Immature natural killer cell (primary cell): ENCODE results near the gene CS. TPM values are rescaled to one million over a fixed set of nuclear protein-coding genes. Genes with fewer than 3 reads are reported as not detected.

Source experiments
- DNase-seq, 3 donors: peaks; one replicate each; pipeline ENCODE4 v3.0.0; 2022; ENCODE audit warnings: mixed read lengths in 1 of 3
- H3K27ac Mint-ChIP-seq, 6 donors: one replicate each; pipeline ENCODE4 v1.8.0; 2020; ENCODE audit warnings: mixed read lengths in 6 of 6, mild to moderate bottlenecking in 5 of 6, inconsistent platforms in 4 of 6, moderate library complexity in 3 of 6
- H3K27me3 Mint-ChIP-seq, 3 donors: one replicate each; pipeline ENCODE4 v1.8.0; 2020 to 2021; ENCODE audit warnings: low read depth in 3 of 3, mild to moderate bottlenecking in 3 of 3, mixed read lengths in 3 of 3, moderate library complexity in 3 of 3, inconsistent platforms in 1 of 3
- H3K36me3 Mint-ChIP-seq, 3 donors: one replicate each; pipeline ENCODE4 v1.8.0; 2020; ENCODE audit warnings: mixed read lengths in 3 of 3, inconsistent platforms in 2 of 3, mild to moderate bottlenecking in 2 of 3
- H3K4me1 Mint-ChIP-seq, 2 donors: one replicate each; pipeline ENCODE4 v1.8.0; 2020; ENCODE audit warnings: inconsistent platforms in 2 of 2, mild to moderate bottlenecking in 2 of 2, mixed read lengths in 2 of 2, moderate library complexity in 1 of 2
- H3K4me3 Mint-ChIP-seq, 5 donors: one replicate each; pipeline ENCODE4 v1.8.0; 2020; ENCODE audit warnings: mild to moderate bottlenecking in 5 of 5, mixed read lengths in 5 of 5, inconsistent platforms in 3 of 5, moderate library complexity in 3 of 5
- H3K9me3 Mint-ChIP-seq, 6 donors: one replicate each; pipeline ENCODE4 v1.8.0; 2020; ENCODE audit warnings: mild to moderate bottlenecking in 6 of 6, mixed read lengths in 6 of 6, inconsistent platforms in 4 of 6, moderate library complexity in 3 of 6
- polyA plus RNA-seq, 3 donors: library from polyadenylated mRNA; unstranded; fragments of 300-500 nt; fragmentation: Illumina TruSeq; gene quantifications; one replicate each; pipeline ENCODE4 v1.2.3, GENCODE V29; 2021

CS gene
- polyA plus RNA-seq, 3 donors from 2014 or later: 41.7 to 82.2 (median 67.3) TPM

DNA sequence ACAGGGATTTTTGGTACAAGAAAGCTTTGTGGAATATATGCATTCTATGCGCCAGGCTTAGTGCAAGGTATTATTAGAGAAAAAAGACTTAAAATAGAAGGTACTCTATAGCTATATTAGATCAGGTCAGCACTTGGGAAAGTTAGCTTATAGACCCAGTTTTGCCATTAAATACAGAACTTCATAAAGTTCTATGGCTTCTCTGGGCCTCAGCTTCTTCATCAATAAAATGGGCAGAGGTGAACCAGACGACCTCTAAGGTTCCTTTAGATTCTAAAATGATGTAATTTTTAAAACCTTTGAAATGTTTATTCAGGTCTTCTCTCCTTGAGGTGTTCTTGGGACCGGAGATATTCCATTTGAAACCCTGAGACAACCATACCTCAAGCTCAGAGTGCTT, 8.6 kb upstream of the CS start:
- DNase-seq: no peak
- Mint-ChIP-seq H3K9me3 (no peaks in the 10 kb centered on the region), H3K27ac (no peak overlapping the region), H3K4me3 (no peak overlapping the region), H3K36me3 (peaks cover 4 to 10% (median 5%) of the 10 kb centered on the region in 3 donors), H3K4me1 (no peaks in the 10 kb centered on the region), H3K27me3 (no peaks in the 10 kb centered on the region)

DNA sequence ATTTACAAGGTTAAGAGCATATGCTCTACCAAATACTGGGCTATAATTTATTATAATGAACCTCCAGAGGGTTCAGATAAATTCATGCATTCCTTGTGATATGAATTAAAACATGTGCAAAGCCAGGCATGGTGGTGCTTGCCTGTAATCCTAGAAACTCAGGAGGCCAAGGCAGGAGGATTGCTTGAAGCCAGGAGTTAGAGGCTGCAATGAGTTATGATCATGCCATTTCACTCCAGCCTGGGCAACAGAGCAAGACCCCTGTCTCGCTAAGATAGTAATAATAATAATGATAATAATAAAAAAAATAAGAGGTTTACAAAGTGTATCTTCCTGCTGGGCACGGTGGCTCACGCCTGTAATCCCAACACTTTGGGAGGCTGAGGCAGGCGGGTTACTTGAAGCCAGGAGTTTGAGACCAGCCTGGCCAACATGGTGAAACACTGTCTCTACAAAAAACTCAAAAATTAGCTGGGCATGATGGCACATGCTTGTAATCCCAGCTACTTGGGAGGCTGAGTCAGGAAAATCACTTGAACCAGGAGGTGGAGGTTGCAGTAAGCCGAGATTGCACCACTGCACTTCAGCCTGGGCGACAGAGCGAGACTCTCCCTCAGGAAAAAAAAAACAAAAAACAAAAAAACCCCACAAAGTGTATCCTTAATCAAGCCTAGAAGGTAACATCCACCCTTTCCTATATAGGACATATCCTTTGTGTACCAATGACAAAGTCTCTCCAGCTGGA, 7.3 kb upstream of the CS start:
- Mint-ChIP-seq H3K4me1 (peaks cover under 1 to 2% of the 10 kb centered on the region in 2 donors), H3K27ac (no peak overlapping the region), H3K36me3 (peaks cover 4 to 10% (median 5%) of the 10 kb centered on the region in 3 donors), H3K27me3 (no peaks in the 10 kb centered on the region), H3K9me3 (no peaks in the 10 kb centered on the region), H3K4me3 (no peak overlapping the region)
- DNase-seq: no peak

DNA sequence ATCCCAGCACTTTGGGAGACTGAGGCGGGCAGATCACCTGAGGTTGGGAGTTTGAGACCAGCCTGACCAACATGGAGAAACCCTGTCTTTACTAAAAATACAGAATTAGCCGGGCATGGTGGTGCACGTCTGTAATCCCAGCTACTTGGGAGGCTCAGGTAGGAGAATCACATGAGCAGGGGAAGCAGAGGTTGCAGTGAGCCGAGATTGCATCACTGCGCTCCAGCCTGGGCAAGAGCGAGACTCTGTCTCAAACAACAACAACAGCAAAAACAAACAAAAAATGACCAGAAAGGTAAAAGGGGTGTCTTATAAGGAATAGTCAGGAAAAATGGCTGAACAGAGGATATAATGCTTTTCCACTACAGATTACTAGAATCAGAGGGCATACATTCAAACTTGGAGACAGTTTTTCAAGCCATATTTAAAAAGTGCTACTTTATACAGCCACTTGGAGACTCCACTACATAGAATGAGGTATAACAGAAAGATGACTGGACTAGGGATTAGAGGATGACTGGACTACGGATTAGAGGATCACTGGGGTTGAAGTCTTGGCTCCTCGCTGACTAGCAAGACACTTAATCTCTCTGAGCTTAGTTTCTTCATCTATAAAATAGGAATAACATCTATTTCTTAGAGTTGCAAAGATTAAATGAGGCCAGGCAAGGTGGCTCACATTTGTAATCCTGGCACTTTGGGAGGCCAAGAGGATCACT, 4.9 kb upstream of the CS start:
- Mint-ChIP-seq H3K27ac (peak overlapping the region in 1 of 6 donors; percentile 13), H3K4me1 (peaks cover 15 to 25% of the 10 kb centered on the region in 2 donors), H3K4me3 (no peak overlapping the region), H3K9me3 (no peaks in the 10 kb centered on the region), H3K27me3 (peaks cover 0 to 3% (median 1%) of the 10 kb centered on the region in 3 donors), H3K36me3 (peaks cover 3 to 8% (median 4%) of the 10 kb centered on the region in 3 donors)
- no peak for DNase-seq

DNA sequence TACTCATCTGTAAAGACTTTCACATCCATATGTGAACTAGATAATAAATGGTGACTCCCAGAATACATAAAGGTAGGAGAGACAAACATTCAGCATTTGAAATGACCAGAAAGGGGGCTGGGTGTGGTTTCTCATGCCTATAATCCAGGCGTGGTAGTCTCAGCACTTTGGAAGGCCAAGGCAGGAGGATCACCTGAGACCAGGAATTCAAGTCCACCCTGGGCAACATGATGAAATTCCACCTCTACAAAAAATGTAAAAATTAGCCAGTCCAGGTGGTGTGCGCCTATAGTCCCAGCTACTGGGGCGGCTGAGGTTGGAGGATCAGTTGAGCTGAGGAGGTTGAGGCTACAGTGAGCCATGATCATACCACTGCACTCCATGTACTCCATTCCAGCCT, 4.1 kb upstream of the CS start:
- Mint-ChIP-seq H3K9me3 (no peaks in the 10 kb centered on the region), H3K27me3 (peaks cover 0 to 3% (median 2%) of the 10 kb centered on the region in 3 donors), H3K36me3 (peaks cover 0 to 6% (median 4%) of the 10 kb centered on the region in 3 donors), H3K27ac (no peak overlapping the region), H3K4me1 (peaks cover 21 to 32% of the 10 kb centered on the region in 2 donors), H3K4me3 (no peak overlapping the region)
- DNase-seq: no peak

DNA sequence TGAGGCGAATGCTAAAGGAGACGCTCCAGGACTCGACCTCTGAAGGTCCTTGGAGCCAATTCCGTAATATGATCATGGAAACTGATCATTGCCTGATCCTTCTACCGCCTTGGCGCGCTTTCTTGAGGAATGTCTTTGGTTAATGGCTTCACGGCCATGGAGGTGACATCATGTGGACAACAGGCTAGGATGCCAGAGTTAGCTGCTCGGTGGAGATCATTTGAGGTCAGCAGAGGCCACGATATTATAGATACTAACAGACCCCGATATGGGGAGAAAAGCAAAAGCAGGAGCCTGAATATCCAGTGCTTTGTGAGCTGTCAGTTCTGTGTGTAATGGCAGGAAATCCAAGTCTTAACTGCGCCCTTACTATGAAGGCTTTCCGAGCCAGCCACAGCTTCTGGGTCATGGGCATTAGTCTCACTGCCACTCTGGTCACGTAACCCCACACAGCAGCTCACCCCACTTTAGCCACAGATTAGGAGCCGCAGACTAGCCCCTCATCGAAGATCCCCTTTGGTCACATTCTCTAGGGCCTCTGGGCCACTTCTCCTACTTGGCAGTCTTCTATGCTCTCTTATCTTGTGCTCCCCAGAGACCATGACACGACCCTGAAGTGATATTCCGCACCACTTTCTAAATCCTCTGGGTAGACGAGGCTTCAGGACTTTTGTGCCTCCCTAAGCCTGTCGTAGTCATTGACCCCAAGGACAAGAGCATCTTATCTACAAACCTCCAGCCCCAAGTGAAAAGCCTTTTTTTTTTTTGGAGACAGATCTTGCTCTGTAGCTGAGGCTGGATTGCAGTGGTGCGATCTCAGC, 724 bp upstream of the CS start:
- H3K27ac Mint-ChIP-seq: peak overlapping the region; percentile 98 to 99 (median 98)
- H3K4me3 Mint-ChIP-seq: peak overlapping the region; percentile 94 to 96 (median 94)
- peaks cover 0 to 3% (median 2%) of the 10 kb centered on the region in 3 donors for H3K27me3 Mint-ChIP-seq
- H3K9me3 Mint-ChIP-seq: no peaks in the 10 kb centered on the region
- H3K4me1 Mint-ChIP-seq: peaks cover 48 to 65% of the 10 kb centered on the region in 2 donors
- H3K36me3 Mint-ChIP-seq: no peaks in the 10 kb centered on the region
- DNase-seq: no peak

DNA sequence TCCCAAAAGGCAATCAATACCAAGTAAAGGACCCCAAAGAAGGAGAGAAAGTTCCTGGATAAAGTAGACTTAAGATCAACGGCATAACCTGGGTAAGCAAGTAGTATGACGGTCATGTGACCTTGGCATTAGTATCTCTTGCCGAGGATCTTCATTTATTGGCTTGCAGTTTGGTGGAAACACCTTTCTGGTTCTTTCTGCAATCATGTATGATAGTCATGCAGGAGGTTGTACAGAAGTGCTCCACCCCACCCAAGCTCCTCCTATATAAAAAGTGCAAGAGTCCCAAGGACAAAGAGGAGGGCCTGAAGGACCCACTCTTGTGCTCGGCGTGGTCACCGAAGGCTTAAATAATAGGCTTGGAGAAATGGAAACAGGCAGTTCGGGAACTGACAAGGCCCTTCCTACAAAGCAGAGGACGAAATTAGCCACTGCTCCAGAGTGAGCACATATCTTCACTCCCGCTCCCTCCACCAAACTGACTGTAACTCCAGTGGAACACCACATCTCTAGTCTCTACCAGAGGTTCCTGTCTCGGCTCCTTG, 750 bp downstream of the CS start:
- Mint-ChIP-seq H3K36me3 (no peaks in the 10 kb centered on the region), H3K27ac (peak overlapping the region; percentile 94 to 99 (median 98)), H3K4me1 (peaks cover 48 to 65% of the 10 kb centered on the region in 2 donors), H3K27me3 (peaks cover 0 to 3% (median 2%) of the 10 kb centered on the region in 3 donors), H3K4me3 (peak overlapping the region; percentile 94 to 96 (median 94)), H3K9me3 (no peaks in the 10 kb centered on the region)
- peak in 1 of 3 donors; percentile 14 for DNase-seq

DNA sequence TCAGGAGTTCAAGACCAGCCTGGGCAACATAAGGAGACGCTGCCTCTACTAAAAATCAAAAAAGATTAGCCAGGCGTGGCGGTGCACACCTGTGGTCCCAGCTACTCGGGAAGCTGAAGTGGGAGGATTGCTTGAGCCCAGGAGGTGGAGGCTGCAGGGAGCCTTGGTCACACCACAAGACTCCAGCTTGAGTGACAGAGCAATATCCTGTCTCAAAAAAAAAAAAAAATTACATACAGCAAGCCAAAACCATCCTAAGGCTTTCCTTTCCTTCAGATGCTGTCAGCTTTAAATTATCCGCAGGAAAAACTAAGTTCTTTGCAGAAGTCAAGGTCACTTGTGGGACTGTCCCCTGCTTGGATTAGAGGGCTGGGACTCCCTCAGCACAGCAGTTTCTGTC, 1.3 kb downstream of the CS start:
- Mint-ChIP-seq H3K36me3 (no peaks in the 10 kb centered on the region), H3K4me1 (peaks cover 51 to 70% of the 10 kb centered on the region in 2 donors), H3K27ac (peak overlapping the region; percentile 94 to 99 (median 98)), H3K4me3 (peak overlapping the region; percentile 94 to 96 (median 94)), H3K9me3 (no peaks in the 10 kb centered on the region), H3K27me3 (peaks cover 0 to 3% (median 2%) of the 10 kb centered on the region in 3 donors)
- no peak for DNase-seq

DNA sequence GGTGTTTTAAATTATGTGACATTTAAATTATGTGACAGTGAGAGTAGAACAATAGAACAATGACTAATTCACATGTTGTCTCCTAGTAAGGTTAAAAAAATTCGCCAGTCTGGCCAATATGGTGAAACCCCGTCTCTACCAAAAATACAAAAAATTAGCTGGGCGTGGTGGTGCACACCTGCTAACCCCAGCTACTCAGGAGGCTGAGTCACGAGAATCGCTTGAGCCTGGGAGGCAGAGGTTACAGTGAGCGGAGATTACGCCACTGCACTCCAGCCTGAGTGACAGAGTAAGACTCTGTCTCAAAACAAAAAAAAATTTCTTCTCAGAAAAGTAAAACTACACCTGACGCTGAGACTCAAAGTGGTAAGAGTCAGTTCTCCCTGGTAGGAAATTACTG, 2.7 kb downstream of the CS start:
- Mint-ChIP-seq H3K27ac (peak overlapping the region in 1 of 6 donors; percentile 50), H3K27me3 (peaks cover 0 to 3% (median 3%) of the 10 kb centered on the region in 3 donors), H3K36me3 (no peaks in the 10 kb centered on the region), H3K9me3 (no peaks in the 10 kb centered on the region), H3K4me1 (peaks cover 56 to 77% of the 10 kb centered on the region in 2 donors), H3K4me3 (peak overlapping the region in 1 of 5 donors; percentile 94)
- no peak for DNase-seq

DNA sequence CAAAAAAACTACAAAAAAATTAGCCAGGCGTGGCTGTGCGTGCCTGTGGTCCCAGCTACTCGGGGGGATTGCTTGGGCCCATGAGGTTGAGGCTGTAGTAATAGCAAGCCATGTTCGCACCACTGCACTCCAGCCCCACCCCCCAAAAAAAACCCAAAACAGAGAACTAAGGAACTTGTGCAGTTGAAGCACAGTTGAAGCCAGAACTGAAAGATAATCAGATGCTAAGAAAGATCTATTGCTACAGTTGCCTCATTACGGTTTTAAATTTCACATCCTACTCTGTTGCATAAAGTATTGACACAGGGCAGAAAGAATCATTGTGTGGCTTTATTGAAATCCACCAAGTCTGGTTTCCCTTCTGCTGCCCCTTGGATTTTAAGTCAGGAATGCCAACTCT, 3.8 kb downstream of the CS start:
- DNase-seq: no peak
- Mint-ChIP-seq H3K36me3 (peaks cover 0 to 4% (median 0%) of the 10 kb centered on the region in 3 donors), H3K4me1 (peaks cover 51 to 72% of the 10 kb centered on the region in 2 donors), H3K4me3 (no peak overlapping the region), H3K27me3 (peaks cover 0 to 3% (median 3%) of the 10 kb centered on the region in 3 donors), H3K27ac (peak overlapping the region in 2 of 6 donors; percentile 55 to 61), H3K9me3 (no peaks in the 10 kb centered on the region)

DNA sequence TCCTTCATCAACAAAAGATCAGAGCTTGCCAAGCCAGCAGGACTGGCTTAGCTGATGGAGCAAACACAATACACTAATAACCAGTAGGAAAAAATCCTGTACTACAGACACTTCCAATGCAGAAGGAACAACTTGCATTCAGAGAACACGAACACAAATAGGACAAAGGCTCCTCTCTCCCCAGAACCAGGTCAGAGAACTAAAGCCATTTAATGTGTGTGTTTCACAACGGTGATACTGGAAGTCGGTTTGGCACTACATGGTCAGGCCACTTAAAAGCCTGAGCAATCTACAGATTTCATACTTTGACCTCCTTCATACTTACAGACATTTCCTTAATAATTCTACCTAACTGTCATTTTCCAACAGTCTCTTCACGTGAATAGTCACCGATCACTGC, 6.3 kb downstream of the CS start:
- H3K27me3 Mint-ChIP-seq: peaks cover 0 to 3% (median 2%) of the 10 kb centered on the region in 3 donors
- peaks cover 35 to 56% of the 10 kb centered on the region in 2 donors for H3K4me1 Mint-ChIP-seq
- no peaks in the 10 kb centered on the region for H3K9me3 Mint-ChIP-seq
- H3K36me3 Mint-ChIP-seq: peaks cover 0 to 11% (median 0%) of the 10 kb centered on the region in 3 donors
- H3K27ac Mint-ChIP-seq: no peak overlapping the region
- no peak for DNase-seq
- no peak overlapping the region for H3K4me3 Mint-ChIP-seq

DNA sequence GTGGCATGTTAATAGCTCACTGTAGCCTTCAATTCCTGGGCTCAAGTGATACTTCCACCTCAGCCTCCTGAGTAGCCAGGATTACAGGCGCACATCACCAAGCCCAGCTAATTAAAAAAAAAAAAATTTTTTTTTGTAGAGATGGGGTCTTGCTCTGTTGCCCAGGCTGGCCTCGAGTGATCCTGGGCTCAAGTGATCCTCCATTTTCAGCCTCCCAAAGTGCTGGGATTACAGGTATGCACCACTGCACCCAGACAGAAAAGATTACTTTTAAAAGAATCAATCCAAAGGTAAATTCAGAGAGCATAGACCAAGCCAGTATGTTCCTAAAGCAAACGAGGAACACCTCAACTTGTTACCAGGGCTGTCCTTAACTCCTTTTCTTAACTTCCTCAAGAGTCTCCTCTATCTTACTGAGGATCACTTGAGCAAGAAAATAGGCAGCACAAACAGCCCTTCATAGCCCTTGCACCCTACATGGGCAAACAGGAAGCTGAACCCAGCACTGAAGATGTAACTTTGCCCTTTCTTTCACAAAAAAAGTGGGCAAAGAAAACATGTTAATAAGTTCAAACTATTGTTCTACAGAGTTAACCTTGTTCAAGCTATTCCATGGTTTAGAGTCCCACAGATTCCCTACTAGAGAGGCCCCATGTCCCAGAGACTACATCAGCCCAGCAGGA, 11.3 kb downstream of the CS start:
- peak overlapping the region in 1 of 6 donors; percentile 29 for H3K27ac Mint-ChIP-seq
- peaks cover 13 to 31% of the 10 kb centered on the region in 2 donors for H3K4me1 Mint-ChIP-seq
- DNase-seq: no peak
- H3K9me3 Mint-ChIP-seq: no peaks in the 10 kb centered on the region
- H3K27me3 Mint-ChIP-seq: peaks cover 0 to 3% (median 2%) of the 10 kb centered on the region in 3 donors
- H3K36me3 Mint-ChIP-seq: peaks cover 4 to 21% (median 5%) of the 10 kb centered on the region in 3 donors
- no peak overlapping the region for H3K4me3 Mint-ChIP-seq

DNA sequence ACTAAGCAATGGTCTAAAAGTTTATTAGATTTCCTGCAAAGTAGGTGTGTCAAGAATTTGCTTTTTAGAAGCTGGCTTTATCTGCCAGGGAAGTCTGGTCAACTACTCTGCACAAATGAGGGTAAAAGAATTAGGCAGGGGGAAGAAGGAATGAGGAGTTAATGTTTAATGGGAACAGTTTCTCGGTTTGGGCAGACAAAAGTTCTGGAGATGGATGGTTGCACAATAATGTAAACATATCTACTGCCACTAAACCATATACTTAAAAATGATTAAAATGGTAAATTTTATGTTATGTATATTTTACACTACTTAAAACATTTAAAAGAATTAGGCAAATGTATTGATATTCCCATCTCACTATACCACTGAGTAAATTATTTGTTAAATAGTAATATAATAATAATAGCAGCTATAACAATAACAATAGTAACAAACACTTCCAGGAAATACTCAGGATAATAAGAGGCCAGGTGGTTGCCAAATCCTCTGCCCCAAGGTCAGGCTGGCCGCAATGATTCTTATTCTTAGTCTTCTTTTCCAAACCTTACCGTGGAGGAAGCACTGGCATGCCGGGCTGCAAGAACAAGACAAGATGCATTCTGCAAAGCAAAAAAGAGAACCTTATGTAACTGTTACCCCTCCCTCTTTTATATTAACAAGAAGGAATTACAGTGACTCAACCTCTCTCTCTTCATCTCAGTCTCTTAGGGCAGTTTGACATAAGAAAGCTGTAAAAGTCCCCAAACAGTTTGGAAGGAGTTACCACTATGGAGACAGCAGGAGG, 13.9 kb downstream of the CS start:
- H3K36me3 Mint-ChIP-seq: peaks cover 14 to 32% (median 14%) of the 10 kb centered on the region in 3 donors
- no peaks in the 10 kb centered on the region for H3K9me3 Mint-ChIP-seq
- no peak overlapping the region for H3K4me3 Mint-ChIP-seq
- peak overlapping the region in 1 of 6 donors; percentile 30 for H3K27ac Mint-ChIP-seq
- DNase-seq: no peak
- peaks cover 6 to 16% of the 10 kb centered on the region in 2 donors for H3K4me1 Mint-ChIP-seq
- H3K27me3 Mint-ChIP-seq: peaks cover 2 to 5% (median 3%) of the 10 kb centered on the region in 3 donors
